IPS-20b (cell line): Measurements from ENCODE around the gene ZNF205.

Experiments
- H3K27ac ChIP-seq: one replicate; pipeline ENCODE4 v1.5.1; 2013; ENCODE audit warnings: low read length
- H3K27me3 ChIP-seq: 2 replicates; pipeline ENCODE4 v1.6.1; 2013; ENCODE audit warnings: mild to moderate bottlenecking, low read length, inconsistent platforms; ENCODE audit not compliant: insufficient read depth
- H3K36me3 ChIP-seq: 2 replicates; pipeline ENCODE4 v1.6.1; 2013; ENCODE audit warnings: low read depth, mild to moderate bottlenecking, inconsistent platforms, low read length, moderate library complexity; ENCODE audit not compliant: insufficient read depth
- H3K4me1 ChIP-seq: 2 replicates; pipeline ENCODE4 v1.6.1; 2013; ENCODE audit warnings: mild to moderate bottlenecking, control low read depth, inconsistent platforms, low read length, moderate library complexity; ENCODE audit not compliant: insufficient read depth
- H3K4me3 ChIP-seq: 2 replicates; pipeline ENCODE4 v1.5.1; 2013; ENCODE audit warnings: mild to moderate bottlenecking, low read length, inconsistent platforms
- H3K9ac ChIP-seq: 2 replicates; pipeline ENCODE4 v1.6.1; 2013; ENCODE audit warnings: low read depth, mild to moderate bottlenecking, inconsistent platforms, low read length, moderate library complexity
- H3K9me3 ChIP-seq: 2 replicates; pipeline ENCODE4 v1.6.1; 2013; ENCODE audit warnings: mild to moderate bottlenecking, low read depth, low read length, inconsistent platforms; ENCODE audit not compliant: insufficient read depth

ZNF205 gene

DNA sequence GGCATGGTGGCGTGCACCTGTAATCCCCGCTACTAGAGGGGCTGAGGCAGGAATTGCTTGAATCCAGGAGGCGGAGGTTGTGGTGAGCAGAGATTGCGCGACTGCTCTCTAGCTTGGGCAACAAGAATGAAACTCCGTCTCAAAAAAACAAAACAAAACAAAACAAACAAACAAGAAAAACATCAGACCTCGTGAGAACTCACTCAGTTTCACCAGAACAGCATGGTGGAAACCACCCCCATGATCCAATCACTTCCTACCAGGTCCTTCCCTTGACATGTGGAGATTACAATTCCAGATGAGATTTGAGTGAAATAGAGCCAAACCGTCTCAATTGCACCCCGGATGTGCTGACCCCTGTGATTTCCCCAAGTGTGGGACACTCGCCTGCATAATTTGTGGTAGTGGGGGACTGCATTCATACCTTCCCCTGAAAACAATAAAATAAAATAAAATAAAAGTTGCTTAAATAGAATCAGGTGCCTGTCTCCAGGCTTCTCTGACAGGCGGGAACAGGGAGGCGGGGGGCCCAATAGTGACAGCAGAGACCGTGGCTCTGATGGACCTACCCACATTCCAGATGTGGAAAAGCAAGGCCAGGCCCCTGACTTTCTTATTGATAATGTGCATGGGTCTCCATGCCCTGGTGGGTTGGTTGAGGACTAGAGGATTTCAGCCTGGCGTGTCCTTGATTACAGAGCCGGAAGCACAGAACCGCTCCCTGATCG, 26.4 kb upstream of the ZNF205 start:
- Histone ChIP-seq H3K4me3 (no peak overlapping the region), H3K27ac (no peak overlapping the region), H3K9ac (no peak overlapping the region), H3K36me3 (peaks cover 37% of the 10 kb centered on the region), H3K4me1 (no peaks in the 10 kb centered on the region), H3K27me3 (no peaks in the 10 kb centered on the region), H3K9me3 (no peaks in the 10 kb centered on the region)

DNA sequence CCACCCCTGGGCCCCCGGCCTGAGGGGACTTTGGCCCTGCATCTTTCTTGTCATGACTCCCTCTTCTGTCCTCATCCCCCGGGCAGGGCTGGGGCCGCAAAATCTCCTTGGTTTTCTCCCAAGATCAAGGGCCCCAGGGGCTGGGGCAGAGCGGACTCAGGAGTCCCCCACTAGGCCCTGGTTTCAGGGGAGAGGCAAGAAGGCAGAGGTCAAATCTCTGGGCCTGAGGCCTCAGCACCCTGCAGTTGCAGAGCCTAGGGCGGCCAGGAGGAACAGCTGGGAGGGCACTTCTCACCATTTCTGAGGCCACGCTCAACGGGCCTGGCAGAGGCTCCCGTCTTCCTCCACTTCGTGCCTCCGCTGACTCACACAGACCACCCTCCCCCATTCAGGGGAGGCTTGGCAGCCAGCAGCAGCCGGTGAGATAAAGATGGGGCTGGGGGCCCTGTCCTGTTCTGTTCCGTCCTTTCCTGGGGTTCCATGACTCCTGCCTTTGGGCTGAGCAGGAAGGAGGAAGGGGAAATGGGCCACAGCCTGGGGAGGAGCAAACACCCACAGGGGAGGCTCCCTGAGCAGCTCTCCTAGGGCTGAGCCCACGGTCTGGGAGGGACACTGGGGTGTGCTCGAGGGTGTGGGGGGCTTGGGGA, 25.7 kb upstream of the ZNF205 start:
- Histone ChIP-seq H3K27me3 (no peaks in the 10 kb centered on the region), H3K36me3 (peaks cover 44% of the 10 kb centered on the region), H3K9ac (no peak overlapping the region), H3K4me3 (no peak overlapping the region), H3K4me1 (no peaks in the 10 kb centered on the region), H3K9me3 (no peaks in the 10 kb centered on the region), H3K27ac (no peak overlapping the region)

DNA sequence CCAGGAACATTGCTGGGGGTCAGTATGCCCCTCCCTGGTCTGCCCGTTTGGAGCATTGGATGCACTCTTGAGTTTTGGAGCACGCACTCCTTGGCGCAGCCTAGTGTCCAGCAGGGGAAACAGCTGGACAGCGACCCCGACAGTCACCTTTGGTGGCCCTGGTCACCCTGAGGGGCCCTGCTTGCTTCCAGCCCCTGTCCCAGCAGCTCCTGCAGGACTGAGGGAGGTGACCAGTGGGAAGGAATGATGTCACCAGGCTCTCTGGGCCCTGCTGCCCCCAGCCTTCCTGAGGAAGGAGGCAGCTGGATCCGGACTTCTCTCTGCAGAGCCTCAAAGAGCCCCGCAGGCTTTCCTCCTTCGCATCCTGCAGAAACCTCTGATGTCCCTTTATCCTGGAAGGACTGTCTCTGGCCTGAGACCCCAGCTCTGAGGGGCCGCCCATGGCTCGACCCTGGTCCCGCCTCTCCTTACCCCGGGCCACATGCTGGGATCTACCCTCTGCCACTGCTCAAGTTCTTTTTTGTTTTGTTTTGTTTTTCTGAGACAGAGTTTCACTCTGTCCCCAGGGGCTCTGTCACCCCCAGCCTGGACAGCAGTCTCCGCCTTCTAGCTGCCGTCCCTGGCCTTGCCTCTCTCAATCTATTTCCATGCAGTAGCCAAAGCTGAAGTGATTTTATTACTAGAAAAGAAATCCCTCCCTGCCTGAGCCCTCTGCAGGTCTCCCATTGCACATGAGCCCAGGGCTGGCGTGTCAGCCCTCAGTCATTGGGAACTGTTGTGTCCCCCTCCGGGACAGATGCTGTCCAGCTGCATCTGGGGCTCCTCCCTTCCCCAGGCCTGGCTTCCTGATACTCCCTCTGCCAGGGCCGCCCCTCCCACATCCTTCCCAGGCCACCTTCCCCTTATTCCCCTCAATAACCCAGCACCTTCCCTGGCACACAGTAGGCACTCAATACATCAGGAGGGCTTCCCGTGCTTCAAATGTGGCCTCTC, 24.8 kb upstream of the ZNF205 start:
- H3K9ac ChIP-seq = no peak overlapping the region
- H3K4me3 ChIP-seq = no peak overlapping the region
- peaks cover 52% of the 10 kb centered on the region for H3K36me3 ChIP-seq
- H3K27ac ChIP-seq = no peak overlapping the region
- no peaks in the 10 kb centered on the region for H3K27me3 ChIP-seq
- no peaks in the 10 kb centered on the region for H3K9me3 ChIP-seq
- H3K4me1 ChIP-seq = no peaks in the 10 kb centered on the region

DNA sequence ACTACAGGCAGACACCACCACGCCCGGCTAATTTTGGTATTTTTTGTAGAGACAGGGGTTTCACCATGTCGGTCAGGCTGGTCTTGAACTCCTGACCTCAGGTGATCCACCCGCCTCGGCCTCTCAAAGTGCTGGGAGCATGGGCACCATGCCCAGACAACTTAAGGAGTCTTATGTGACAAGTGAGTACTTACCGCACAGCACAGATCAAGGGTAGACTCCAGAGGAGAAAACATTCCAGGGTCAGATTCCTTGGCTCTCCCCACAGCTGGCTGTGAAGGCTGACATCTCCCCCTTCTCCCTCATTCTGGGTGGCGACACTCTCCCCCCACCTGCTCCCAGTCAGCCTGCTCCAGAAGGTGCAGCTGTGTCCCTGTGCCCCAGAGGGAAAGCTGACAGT, 23.9 kb upstream of the ZNF205 start:
- no peak overlapping the region for H3K4me3 ChIP-seq

DNA sequence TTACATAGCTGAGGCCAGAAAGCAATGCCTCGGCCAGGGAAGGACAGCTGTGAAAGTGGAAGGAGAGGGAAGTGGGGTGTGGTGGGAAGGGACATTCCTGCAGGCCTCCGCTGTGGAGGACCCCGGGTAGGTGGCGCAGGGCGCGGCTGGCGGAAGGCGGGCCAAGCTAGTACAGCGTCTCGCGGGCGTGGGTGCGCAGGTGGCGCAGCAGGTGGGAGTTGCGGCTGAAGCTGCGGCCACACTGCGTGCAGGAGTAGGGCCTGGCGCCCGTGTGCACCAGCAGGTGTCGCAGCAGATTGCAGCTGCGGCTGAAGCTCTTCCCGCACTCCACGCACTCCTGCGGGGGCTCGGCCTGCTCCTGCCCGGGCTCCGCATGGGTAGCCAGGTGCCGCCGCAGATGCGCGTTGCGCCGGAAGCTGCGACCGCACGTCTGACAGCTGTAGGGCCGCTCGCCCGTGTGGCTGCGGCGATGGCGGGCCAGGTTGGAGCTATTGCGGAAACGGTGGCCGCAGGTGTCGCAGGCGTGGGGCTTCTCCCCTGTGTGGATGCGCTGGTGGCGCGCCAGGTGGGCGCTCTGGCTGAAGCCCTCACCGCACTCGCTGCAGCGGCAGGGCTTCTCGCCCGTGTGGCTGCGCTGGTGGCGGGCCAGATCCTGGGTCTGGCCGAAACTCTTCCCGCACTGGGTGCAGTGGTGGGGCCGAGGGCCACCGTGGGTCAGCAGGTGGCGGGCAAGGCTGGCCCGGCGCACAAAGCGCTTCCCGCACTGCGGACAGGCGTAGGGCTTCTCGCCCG, 23.3 kb upstream of the ZNF205 start:
- Histone ChIP-seq H3K4me3 (no peak overlapping the region), H3K4me1 (no peaks in the 10 kb centered on the region), H3K27me3 (no peaks in the 10 kb centered on the region), H3K9ac (no peak overlapping the region), H3K27ac (no peak overlapping the region), H3K36me3 (peaks cover 65% of the 10 kb centered on the region), H3K9me3 (no peaks in the 10 kb centered on the region)

More for the DNA sequence above, 23.9 kb upstream of the ZNF205 start:
- Histone ChIP-seq H3K36me3 (peaks cover 61% of the 10 kb centered on the region), H3K4me1 (no peaks in the 10 kb centered on the region), H3K9me3 (no peaks in the 10 kb centered on the region), H3K9ac (no peak overlapping the region), H3K27ac (no peak overlapping the region), H3K27me3 (no peaks in the 10 kb centered on the region)

DNA sequence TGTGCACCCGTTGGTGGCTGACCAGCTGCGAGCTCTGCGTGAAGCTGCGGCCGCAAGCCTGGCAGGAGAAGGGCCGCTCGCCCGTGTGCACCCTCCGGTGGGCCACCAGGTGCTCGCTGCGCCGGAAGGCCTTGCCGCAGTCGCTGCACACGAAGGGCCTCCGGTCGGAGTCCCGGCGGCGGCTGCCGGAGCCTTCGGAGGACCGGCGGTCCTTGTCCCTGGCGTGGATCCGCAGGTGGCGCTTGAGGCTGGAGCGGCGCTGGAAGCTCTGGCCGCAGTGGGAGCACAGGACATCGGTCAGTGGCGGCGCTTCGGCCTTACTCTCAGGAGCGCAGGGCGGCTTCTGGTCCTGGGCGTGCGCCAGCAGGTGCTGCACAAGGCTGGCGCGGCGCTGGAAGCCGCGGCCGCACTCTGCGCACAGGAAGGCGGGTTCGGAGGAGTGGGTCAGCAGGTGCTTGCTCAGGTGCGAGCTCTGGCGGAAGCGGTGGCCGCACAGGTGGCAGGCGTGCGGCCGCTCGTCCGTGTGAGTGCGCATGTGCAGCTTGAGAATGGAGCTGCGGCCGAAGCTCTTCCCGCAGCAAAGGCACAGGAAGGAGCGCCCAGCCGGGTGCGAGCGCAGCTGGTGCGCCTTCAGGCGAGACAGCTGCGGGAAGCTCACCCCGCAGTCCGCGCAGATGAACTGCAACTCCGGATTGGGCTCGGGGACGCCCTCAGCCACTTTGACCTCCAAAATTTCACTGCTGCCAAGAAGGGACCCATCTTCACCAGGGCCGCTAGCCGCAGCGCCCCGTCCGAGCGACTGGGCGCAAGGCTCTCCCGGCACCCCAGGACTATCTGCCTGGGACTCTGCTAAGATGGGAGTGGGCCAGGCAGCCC, 22.4 kb upstream of the ZNF205 start:
- no peak overlapping the region for H3K4me3 ChIP-seq
- H3K27me3 ChIP-seq = no peaks in the 10 kb centered on the region
- no peaks in the 10 kb centered on the region for H3K4me1 ChIP-seq
- no peaks in the 10 kb centered on the region for H3K9me3 ChIP-seq
- no peak overlapping the region for H3K27ac ChIP-seq
- H3K9ac ChIP-seq = no peak overlapping the region
- H3K36me3 ChIP-seq = peaks cover 72% of the 10 kb centered on the region

DNA sequence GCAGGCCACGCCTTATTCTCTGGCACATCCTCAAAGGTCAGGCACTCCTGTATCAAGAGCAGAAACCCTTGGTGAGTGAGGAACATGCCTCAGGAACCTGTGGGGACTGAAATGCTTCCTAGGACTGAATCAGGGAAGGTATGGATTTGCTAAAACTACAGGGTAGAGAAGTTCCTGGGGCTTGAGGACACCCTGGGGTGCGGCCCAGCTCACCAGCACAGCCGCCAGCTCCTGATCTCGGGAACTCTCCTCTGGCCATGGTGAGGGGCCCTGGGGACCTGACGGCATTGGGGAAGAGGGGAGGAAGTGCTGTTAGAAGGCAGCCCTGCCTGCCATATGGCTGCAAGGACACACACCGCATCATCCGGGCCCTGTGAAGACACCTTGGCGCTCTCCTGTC, 20.8 kb upstream of the ZNF205 start:
- Histone ChIP-seq H3K27ac (no peak overlapping the region), H3K9me3 (no peaks in the 10 kb centered on the region), H3K4me3 (no peak overlapping the region), H3K27me3 (no peaks in the 10 kb centered on the region), H3K4me1 (peaks cover 6% of the 10 kb centered on the region), H3K9ac (no peak overlapping the region), H3K36me3 (peaks cover 78% of the 10 kb centered on the region)

DNA sequence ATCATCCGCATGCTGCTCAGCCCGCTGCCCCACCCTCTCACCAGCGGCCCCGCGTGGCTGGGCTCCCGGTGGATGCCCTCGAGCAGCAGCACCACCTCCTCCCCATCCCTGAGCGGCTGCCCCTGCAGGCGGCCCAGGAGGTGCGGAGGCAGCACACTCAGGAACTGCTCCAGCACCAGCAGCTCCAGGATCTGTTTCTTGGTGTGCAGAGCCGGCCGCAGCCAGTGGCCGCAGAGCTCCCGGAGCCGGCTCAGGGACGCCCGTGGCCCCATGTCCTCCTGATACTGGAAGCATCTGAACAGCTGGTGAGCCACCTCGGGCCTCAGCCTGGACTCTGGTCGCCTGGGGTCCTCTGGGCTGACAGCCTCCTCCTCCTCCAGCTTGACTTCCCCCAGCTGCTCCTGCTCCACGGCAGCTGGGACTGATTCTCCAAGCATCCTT, 19.9 kb upstream of the ZNF205 start:
- Histone ChIP-seq H3K27ac (no peak overlapping the region), H3K36me3 (peaks cover 86% of the 10 kb centered on the region), H3K4me1 (peaks cover 11% of the 10 kb centered on the region), H3K4me3 (no peak overlapping the region), H3K9me3 (no peaks in the 10 kb centered on the region), H3K9ac (no peak overlapping the region), H3K27me3 (no peaks in the 10 kb centered on the region)

DNA sequence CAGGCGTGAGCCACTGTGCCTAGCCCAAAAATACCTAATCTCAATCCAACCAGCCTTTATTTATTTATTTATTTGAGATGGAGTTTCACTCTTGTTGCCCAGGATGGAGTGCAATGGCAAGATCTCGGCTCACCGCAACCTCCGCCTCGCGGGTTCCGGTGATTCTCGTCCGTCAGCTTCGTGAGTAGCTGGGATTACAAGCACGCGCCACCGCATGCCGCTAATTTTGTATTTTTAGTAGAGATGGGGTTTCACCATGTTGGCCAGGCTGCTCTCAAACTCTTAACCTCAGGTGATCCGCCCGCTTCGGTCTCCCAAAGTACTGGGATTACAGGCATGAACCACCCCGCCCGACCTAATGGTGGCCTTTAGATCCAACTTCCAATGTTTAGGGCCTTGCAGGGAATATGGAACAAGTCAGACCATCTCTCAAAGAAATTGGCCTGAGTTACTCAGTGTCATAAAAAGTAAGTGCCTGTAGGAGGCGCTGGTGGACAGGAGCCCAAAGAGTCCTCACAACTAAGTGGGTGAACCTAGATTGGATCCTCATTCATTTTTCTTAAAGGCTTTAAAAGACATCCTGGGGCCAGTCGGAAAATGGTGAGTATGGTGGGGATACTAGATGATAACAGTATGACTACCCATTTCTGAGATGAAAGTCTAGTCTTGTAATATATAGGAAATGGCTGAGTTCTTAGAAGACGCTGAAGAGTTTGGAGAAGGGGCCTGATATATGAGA, 17.9 kb upstream of the ZNF205 start:
- Histone ChIP-seq H3K4me3 (no peak overlapping the region), H3K27ac (no peak overlapping the region), H3K27me3 (no peaks in the 10 kb centered on the region), H3K4me1 (peaks cover 13% of the 10 kb centered on the region), H3K9me3 (no peaks in the 10 kb centered on the region), H3K9ac (no peak overlapping the region), H3K36me3 (peaks cover 70% of the 10 kb centered on the region)

DNA sequence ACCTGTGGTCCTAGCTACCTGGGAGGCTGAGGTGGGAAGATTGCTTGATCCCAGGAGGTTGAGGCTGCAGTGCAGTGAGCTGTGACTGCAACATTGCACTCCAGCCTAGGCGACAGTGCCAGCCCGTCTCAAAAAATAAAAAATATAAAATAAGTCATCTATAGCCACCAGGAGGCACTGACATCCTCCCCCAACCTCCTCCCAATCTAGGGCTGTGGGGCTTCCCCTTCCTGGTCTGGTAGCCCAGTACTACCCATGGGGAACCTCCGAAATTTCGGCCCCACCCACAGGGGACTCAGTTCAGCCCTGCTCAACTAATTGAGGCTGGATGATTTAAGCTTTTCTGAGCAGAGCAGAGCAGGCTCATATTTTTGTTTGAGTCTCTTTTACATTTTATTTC, 16.5 kb upstream of the ZNF205 start:
- Histone ChIP-seq H3K27ac (no peak overlapping the region), H3K9me3 (no peaks in the 10 kb centered on the region)

More for the DNA sequence above, 16.5 kb upstream of the ZNF205 start:
- H3K4me1 ChIP-seq = peaks cover 17% of the 10 kb centered on the region
- H3K36me3 ChIP-seq = peaks cover 56% of the 10 kb centered on the region
- H3K4me3 ChIP-seq = no peak overlapping the region; the same call in 1 of the 2 replicates
- no peaks in the 10 kb centered on the region for H3K27me3 ChIP-seq
- H3K9ac ChIP-seq = no peak overlapping the region; the same call in 1 of the 2 replicates
